ENCODE measurements around the gene MAGEA9B.
"Not testable (repeated sequence)": the region's sequence is repeated elsewhere in the genome, so short reads cannot be mapped to it uniquely, and the experiment has no call there.

GRCh38 chrX:149573456-149573855 is 13.8 kb downstream of the MAGEA9B start:
- TF ChIP-seq CTCF (conservative IDR thresholded peaks at IDR 0.05; ENCODE audit: low read length); EZH2phosphoT487 (IDR thresholded peaks at IDR 0.05; ENCODE audit: borderline replicate concordance): not testable (repeated sequence)

Data from Loucy (cell line).